ENCODE data around the gene CD2AP.
"Not testable (repeated sequence)": the region's sequence is repeated elsewhere in the genome, so short reads cannot be mapped to it uniquely, and the experiment has no call there.

CD2AP gene

DNA sequence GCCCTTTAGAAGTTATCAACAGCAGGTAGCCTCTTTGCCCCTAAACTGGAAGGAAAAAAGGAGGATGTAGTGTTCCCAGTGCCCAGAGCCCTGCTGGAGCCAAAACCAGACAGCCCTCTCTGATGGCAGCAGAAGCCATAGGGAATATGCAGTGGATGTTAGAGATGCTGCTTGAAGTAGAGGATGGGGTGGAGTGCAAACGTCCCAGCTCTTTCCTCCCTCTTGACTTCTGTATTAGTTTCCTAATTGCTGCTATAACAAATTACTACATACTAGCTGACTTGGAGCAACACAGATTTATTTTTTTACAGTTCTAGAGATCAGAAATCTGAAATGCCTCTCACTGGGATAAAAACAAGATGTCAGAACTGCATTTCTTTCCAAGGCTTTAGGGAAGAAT lies 12.5 kb upstream of the CD2AP start:
- no peak for DNase-seq

GRCh38 chr6:47471911-47472310 lies 5.7 kb upstream of the CD2AP start:
- DNase-seq = no peak

DNA sequence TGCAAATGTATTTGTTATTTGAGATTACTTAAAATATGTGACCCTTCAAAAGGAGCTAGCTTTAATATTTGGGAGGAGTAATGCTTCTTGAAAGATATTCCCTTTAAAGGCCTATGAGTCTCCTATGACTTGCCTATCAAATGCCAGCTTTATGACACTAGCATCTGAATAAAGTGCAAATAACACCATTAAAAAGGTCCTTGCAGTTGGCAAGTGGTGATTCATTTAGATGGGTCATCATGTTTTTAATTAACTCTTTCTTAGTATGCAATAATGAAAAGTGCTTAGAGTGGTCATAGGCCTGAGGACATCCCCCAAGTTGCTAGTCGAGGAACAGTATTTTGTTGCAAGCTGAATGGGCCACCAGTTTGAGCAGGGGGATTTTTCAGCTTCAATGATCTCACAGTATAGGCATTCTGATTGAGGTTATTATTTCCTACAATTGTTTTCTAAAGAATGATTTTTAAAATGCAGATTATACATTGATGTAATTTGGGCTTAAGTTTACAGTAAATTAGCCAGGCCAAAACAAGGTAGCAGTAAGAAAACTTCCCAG lies 3.7 kb upstream of the CD2AP start:
- no peak for DNase-seq

GRCh38 chr6:47475319-47475816 lies 2.2 kb upstream of the CD2AP start:
- no peak for DNase-seq

GRCh38 chr6:47476781-47477496 lies 650 bp upstream of the CD2AP start:
- no peak for DNase-seq

DNA sequence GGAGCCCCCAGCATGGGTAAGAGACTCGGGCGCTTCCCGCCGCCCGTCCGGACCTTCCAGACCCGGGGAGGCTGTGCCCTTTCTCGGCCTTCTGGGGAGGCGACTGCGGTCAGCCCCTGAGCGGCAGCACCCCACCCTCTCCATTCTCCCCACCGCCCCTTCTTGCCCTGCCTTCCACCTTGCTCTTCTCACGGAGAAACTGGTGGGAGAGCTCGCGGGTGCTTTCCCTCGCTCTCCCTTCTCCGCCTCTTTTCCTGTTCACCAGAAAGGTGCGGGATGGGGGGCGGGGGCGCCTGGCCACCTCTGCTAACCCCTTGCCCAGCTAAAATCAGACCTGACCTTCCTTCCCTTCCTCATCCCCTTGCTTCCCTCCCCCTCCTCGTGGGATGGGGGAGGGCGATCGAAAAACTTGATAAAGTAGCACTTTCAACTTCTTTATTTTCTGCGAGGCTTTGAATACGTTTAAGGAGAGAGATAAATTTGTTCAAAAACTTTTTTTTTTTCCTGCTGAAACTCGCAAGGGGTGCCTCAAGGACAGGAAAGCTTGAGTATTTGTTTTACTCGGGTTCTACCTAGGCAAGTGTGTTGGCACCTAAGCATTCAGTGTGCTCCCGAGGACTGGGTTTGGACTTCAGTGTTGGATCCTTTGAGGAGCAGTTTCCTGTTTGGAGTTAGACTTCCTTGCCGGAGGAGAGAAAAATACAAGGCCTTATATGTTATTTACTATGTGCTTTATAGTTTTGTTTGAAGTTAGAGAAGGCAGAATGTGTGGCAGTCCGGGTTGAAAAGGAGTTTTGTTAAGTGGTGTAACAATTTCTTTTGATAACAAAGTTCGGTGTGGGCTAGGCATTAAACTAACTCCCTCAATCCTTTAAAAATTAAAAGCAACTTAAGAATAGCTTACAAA lies 897 bp downstream of the CD2AP start:
- DNase-seq = no peak

DNA sequence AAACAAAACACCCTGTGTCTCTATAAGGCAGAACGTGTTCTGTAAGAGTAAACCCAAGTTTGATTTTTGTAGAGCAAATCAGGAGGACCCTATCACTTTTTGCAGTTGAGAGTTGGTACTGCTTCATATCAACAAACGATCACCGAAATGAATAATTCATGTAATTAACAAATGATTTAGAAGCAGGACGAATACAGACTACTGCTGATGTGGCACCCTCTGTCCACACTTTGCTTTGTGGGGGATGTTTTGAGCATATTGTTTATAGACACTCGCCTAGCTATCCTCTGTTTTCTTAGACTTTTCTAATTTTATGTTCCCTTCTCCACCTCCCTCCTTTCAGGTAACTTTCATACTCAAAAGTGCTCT lies 1.5 kb downstream of the CD2AP start:
- no peak for DNase-seq

- DNase-seq = no peak
Measured at GRCh38 chr6:47479874-47480273, 2.3 kb downstream of the CD2AP start.

GRCh38 chr6:47481213-47481612 lies 3.6 kb downstream of the CD2AP start:
- not testable (repeated sequence) for DNase-seq

DNA sequence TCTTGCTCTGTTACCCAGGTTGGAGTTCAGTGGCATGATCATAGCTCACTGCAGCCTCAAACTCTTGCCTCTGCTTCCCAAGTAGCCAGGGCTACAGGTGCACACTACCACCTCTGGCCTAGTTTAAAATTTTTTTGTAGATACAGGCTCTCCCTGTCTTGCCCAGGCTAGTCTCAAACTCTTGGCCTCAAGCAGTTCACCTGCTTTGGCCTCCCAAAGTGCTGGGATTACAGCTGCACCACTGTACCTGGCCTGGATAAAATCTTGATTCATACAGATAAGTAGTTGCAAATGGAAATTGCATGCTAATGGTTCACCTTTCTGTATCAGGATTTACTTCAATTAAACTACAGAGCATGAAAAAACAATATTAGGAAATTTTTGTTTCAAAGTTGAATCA lies 4.2 kb downstream of the CD2AP start:
- DNase-seq = no peak

DNA sequence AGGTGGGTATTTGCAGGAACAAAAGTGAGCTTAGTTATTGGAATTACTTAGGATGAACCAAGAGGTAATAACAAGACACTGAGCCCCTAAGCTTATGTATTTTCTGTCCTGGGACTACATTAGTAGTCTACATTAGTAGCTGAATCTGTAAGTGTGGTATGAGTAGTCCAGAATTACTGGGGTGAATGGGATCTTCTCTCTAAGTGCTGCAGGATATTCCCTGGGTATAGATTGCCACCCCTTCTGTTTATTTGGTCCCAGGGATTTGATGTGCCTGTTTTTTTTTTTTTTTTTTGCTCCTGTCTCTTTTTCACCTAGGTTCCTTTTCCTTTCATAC lies 5.9 kb downstream of the CD2AP start:
- no peak for DNase-seq

DNA sequence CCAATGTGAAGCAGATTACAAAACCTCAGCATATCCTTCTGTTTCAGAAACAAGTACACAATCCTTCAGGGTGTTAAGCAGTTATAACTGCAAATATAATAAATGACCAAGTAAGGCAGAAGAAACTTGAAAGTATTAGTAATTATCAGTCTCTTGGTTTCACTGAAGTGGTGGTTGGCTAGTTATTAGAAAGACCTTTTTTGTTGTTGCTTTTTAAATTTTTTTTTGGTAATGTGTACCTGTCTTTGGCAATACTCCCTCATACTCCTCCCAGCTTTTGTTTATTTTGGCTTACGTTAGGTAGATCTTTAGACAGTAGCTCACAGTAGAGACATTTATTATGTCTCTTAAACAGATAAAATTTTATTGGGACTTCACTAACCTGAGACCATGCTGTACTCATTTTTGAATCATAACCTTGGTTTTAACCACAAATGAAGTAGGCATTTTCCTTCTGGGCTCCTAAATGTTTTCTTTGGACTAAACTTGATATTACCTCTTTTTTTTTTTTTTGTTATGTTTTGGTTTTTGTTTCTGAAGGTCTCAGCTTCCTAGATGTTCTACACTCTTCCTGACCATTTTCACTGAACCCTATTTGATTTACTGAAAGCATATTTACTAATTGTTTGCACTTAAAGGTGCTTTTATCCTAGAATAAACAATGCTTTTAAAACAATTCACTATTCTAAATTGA lies 6.4 kb downstream of the CD2AP start:
- no peak for DNase-seq

GRCh38 chr6:47484616-47485015 lies 7.0 kb downstream of the CD2AP start:
- DNase-seq = no peak

DNA sequence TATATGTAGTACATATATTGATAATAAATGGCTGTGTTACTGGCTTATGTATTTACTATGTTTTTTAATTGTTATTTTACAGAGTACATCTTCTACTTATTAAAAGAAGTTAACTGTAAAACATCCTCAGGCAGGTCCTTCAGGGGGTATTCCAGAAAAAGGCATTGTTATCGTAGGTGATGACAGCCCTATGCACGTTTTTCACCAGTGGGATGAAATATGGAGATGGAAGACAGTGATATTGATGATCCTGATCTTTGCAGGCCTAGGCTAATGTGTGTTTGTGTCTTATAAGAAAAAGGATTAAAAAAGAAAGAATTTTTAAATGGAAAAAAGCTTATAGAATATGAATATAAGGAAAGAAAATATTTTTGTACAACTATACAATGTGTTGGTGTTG lies 7.5 kb downstream of the CD2AP start:
- no peak for DNase-seq

GRCh38 chr6:47485491-47486135 lies 8.0 kb downstream of the CD2AP start:
- no peak for DNase-seq

GRCh38 chr6:47489995-47490394 lies 12.4 kb downstream of the CD2AP start:
- DNase-seq = no peak

GRCh38 chr6:47490676-47491075 lies 13.1 kb downstream of the CD2AP start:
- DNase-seq = no peak

DNA sequence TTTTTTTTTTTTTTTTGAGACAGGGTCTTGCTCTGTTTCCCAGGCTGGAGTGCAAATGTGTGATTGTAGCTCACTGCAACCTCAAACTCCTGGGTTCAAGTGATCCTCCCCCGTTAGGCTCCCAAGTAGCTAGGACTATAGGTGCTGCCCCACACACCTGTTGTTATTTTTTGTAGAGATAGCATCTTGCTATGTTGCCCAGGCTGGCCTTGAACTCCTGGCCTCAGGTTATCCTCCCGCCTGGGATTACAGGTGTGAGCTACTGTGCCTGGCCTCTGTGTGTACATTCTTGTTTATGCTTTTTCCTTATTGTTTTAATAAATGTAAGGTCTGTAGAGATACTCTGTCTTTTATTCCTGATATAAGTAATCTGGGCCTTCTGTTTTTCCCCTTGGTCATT lies 14.8 kb downstream of the CD2AP start:
- DNase-seq = no peak

GRCh38 chr6:47495207-47495606 lies 17.6 kb downstream of the CD2AP start:
- no peak for DNase-seq

- no peak for DNase-seq
Measured at GRCh38 chr6:47495954-47496545, 18.5 kb downstream of the CD2AP start.

GRCh38 chr6:47496935-47497579 lies 19.5 kb downstream of the CD2AP start:
- DNase-seq = no peak

DNA sequence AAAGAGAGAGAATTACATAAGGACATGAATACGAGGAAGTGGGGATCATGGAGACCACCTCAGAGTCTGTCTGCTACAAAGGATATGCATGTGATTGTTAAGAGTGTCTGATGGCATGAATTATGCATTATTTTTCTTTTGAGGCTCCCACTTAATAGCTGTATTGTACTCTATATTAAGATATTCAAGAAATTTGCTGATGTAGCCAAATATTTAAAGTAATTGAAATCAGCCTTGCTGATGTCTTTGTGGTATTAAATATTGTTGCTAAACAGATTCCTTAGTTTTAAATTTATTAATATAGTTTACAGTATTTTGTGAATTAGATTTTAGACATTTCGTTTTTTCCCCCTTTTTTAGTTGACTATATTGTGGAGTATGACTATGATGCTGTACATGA lies 25.3 kb downstream of the CD2AP start:
- no peak for DNase-seq
